Measurements from ENCODE around the gene WFDC1.

The WFDC1 gene

DNA sequence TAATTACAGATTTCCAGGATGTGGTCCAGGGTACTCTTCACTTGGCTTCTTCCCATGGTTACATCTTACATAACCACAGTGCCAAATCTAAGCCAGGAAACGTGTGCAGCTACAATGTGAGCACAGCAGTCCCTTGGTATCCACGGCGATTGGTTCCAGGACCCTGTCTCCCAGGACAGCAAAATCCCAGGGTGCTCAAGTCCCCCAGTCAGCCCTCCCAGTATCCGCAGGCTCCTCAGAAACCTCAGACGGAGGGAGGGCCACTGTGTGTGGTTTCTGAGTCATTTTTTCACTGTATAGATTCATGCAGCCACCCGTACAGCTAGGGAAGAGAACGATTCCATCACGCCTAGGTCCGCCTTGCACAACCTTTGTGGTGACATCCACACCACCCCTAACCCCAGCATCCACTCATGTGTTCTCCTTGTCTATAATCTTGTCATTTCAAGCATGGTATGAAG lies 62.5 kb downstream of the WFDC1 start:
- FAIRE-seq: no peak

DNA sequence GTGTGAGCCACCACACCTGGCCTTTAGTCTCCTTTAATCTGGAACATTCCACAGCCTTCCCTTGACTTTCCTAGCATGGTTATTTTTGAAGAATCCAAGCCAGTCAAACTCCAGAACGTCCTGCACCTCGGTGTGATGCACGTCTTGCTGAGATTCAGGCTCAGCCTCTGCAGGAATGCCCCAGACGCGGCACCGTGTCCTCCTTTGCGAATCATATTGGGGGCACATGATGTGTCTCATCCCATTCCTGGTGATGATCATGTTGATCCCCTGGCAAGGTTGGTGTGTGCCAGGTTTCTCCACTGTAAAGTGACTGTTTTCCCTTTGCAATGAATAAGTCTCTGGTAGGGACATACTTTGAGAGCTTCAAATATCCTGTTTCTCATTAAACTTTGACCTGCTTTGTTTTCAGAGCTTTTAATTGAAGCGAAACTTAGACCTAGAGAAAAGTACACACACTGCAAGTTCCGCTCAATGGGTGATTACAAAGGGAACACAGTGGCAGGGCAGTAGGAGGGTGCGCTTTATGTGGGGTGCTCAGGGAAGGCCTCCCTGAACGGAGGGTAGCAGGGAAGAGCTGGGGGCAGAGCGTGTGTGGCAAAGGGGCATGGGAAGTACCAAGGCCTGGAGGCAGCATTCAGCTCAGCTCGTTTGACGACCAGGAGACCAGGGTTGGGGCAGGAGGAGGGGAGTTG lies 64.1 kb downstream of the WFDC1 start:
- no peak for FAIRE-seq

DNA sequence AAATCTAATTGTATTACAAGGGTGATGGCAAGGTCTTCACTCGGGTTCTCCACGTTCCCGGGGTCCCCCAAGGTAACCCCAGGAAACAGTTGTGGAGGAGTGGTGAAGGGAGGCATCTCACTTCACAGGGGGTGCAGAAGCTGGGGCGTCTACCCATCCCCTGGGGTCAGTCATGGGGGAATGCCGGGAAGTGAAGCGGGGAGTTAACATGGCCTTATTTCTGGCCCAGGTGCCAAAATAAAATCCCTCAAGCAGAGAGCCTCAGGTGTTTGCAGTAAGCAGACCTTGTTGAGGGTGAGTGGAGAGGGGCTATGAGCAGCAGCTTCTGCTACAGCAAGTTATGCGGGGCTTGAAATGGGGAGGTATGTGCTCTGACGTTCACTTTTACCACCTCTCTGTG lies 64.6 kb downstream of the WFDC1 start:
- no peak for FAIRE-seq

DNA sequence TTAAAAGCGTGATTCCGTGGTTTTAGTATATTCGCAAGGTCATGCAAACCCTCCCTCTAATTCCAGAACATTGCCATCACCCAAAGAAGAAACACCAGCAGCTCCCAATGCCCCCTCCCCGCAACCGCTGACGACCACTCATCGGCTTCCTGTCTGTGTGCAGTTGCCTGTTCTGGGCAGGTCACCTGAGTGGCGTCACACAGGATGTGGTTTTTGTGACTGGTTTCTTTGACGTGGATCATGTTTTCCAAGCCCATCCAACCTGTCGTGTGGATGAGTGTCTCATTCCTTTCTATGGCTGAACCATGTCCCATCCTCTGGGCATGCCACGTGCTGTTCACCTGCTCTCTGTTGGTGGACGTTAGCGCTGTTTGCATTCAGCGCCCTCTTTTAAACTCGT lies 65.5 kb downstream of the WFDC1 start:
- no peak for FAIRE-seq

DNA sequence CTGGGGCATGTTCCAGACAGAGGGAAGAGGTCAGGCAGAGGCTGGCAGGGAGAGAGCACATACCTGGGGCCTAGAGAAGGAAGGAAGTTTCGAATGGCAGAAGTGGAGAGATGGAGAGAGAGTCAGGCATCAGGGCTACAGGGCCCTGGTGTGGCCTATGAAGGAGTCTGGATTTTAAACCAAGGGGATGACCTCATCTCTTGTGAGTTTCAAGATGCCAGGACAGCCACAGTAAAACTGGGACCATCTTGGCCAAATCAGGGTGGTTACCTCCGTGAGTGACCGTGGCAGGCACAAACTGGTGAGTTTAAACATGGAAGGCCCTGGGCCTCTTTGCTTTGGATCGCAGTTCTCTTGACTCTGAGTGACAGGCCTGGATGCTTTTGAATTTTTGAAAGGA lies 66.1 kb downstream of the WFDC1 start:
- no peak for FAIRE-seq

DNA sequence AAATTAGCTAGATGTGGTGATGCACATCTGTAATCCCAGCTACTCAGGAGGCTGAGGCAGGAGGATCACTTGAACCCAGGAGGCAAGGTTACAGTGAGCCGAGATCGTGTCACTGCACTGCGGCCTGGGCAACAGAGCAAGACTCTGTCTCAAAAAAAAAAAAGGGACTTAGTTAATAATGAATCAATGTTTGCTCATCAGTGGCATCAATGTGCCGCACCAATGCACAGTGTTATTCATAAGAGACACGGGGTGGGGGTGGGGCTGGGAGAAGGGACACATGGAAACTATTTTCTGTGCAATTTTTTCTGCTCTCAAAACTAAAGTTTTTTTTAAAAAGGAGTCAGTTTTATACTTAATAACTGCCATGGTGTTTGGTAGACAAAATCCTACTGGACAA lies 66.9 kb downstream of the WFDC1 start:
- no peak for FAIRE-seq

DNA sequence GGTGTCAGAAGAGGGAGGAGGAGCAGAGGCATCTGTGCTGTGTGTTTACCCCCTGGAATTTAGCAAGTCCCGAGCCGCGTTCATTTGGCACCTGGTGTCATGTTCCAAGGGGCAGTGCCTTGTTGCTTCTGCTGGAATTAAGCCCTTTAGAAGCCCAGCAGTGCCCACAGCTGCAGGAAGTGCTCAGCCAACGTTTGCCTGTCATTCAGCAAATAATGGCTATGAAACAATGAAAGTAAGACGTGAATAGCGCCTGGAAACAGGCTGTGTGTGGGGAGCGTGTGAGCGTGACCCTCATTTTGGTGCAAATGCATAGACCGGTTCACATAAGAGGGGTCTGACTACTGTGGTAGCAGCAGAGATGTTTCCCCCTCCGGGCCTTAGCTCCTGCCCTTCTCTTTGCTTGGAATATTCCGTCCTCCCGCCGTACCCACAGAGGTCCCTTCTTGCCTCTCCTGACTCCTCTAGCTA lies 67.8 kb downstream of the WFDC1 start:
- no peak for FAIRE-seq

DNA sequence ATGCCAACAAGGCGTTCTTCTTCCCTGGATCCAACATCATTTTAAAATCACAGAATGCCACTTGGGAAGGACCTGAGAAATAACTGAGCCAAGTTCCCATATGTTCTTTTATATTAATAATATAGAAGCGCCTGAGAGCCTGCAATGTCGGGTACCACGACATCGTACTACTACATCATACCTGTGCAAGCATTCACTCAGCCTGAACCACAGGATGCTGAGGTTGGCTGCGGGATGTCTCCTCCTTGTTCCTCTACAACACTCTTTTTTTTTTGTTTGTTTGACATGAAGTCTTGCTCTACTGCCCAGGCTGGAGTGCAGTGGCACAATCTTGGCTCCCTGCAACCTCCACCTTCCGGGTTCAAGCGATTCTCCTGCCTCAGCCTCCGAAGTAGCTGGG lies 71.5 kb downstream of the WFDC1 start:
- FAIRE-seq: no peak

DNA sequence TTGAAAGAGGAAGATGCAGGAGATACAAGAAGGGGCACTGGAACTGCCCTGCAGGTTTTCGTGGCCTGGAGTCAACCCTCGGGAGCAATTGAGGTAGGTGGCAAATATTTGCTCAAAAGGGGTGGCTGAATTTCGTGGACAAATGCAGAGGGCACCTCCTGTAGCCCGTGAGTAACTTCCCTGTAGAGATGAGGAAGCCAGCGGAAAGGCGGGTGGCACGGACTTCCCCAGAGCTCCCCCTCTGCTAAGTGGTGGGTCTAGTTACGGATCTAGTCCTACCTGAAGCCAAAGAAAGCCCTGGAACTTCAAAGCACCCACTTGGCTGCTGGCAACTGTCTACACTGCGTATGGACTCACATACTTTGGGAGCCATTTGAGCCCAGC lies 72.6 kb downstream of the WFDC1 start:
- FAIRE-seq: no peak

DNA sequence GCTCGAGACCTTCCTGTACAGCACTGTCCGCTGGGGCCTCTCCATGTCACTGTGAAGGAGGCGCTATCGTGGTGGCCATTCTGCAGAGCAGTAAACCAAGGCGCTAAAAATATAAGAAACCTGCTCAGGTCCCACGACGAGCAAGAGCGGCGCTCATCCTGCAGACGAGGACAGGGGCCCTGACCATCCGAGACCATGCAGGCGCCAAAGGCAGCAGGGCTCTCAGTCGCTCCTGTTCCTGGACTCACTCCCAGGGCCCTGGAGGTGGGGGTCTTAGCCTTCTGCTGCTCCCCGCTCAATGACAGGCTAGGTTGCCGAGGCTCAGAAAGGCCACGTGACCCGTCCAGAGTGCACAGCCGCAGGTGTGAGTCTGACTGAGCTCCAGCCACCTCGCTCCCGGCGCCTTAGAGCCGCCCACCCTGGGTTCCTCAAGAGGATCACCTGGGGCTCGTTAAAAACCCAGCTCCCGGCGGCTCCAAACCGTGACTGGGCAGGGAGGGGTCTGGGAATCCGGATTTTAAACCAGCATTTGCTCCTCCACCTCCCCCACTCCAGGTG lies 73.2 kb downstream of the WFDC1 start:
- no peak for FAIRE-seq

DNA sequence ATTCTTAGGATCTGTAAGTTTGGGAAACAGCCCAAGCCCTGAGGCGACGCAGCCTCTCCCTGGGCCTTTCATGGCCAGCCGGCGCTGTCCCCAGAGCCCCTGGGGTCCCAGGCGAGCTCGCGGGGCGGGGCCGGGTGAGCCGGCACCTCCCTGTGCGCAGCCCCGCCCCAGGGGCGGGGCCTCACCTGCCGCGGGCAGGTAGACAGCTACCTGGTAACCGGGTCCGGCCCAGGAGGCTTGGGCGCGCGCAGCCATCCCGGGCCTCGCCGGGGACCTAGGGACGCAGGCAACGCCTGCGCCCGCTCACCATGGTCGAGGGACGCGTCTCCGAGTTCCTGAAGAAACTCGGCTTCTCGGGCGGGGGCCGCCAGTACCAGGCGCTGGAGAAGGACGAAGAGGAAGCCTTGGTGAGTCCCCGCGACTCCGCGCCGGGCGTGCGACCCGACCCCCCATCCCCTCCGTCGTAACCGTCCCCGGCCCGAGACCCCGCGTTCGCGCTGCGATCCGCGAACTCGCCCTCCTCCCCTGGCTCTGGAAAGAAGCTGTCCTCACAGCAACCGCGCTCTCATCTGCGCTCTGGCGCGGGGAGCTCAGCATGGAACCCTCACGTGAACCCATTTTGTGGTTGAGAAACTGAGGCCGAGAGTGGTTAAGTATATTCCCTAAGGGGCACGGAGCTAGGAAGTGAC lies 73.8 kb downstream of the WFDC1 start, which contains the start of gene ATP2C2:
Gene ATP2C2, plus strand, starts transcription at position 231 of the 689 bp plus-strand sequence. Its CDS starts 78 bp downstream, at position 309.
- no peak for FAIRE-seq

DNA sequence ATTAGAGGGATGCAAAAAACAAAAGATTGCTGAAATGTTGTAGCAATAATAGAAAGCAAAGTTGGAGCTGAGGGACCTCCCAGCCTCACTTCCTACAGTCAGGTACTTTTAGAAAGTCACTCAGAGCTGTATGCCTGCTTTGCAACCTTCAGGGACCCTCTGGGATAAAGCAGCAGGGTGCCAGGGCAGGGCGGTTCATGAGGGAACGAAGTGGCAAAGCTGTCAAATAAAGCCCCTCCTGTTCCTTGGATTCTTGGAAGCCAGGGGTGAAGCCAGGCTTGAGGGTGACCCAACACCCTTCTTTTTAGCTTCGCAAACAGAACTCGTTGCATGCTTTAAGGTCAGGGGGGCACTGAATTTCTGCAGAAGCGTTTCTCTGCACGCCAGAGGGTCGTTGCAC lies 74.4 kb downstream of the WFDC1 start:
- no peak for FAIRE-seq

DNA sequence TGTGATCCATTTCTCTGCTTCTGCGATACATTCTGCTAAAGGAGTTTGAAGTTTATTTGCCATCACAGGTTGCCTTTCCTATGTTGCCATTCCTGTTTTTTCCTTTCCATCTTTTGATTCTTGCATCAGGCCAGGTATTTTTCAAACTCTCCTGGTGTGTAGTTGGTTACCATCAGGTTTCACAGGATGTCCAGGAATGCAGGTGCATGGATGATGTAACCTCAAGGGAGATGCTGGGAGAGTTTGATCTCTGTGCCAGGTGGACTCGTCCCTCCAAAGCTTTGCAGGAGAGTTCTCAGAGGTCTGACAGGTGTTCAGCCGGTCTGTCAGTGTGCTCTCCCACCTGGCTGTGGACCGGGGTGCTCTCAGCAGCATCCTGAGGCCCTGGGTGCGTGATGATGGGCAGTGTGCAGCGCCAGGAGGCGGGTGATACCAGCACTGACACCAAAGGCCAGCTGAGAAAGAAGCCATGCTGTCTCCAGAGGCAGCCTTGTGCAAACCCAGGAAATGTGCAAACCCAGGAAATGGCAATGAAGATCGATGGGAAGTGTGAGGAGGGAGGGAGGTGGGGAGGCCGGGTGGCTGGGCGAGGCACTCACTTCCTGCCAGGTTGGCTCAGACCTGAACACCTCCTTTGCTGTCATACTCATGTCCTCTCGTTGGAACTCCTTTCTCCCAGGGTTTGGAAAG lies 75.4 kb downstream of the WFDC1 start:
- no peak for FAIRE-seq

DNA sequence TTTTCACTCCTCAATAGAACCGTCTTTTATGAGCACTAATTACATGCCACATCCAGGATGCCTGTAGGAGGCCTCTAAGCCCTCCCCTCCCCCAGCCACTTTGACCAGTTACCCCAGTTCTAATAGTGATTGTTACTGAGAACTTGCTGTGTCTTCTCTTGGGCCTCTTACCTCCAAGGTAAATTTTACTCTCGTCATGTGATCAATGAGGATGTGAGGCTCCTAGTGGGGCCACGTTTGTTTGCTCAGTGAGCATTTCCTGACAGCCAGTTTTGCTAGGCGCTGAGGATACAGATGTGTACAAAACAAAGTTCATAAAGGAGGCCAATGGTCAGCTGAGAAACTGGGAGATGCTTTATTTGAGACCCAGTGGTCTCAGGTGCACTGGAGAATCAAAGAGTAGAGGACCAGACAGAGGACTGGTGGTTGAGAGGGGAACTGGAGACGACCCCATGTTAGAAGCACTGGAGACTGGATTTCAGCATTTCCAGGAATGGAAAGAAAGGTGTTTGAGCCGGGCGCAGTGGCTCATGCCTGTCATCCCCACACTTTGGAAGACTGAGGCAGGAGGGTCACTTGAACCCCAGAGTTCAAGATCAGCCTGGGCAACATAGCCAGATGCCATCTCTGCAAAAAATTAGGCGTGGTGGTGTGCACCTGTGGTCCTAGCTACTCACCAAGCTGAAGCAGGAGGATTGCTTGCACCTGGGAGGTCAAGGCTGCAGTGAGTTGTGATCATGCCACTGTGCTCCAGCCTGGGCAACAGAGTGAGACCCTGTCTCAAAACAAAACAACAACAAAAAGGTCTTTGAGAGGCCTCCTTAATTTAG lies 76.3 kb downstream of the WFDC1 start:
- FAIRE-seq: no peak

DNA sequence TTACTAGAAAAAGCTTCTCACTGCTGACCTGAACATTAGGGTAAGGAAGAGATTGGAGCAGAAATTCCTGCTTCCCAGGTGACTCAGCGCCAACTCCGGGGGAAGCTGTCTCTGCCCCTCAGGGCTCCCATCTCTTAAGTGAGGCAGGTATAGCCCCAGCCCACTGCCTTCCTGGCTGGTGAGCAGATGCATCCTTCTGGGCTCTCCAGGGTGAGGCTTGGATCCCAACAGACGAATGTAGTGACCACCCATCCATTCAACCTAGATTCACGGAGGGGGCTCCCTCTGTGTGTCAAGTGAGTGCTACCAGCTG lies 76.8 kb downstream of the WFDC1 start:
- no peak for FAIRE-seq

DNA sequence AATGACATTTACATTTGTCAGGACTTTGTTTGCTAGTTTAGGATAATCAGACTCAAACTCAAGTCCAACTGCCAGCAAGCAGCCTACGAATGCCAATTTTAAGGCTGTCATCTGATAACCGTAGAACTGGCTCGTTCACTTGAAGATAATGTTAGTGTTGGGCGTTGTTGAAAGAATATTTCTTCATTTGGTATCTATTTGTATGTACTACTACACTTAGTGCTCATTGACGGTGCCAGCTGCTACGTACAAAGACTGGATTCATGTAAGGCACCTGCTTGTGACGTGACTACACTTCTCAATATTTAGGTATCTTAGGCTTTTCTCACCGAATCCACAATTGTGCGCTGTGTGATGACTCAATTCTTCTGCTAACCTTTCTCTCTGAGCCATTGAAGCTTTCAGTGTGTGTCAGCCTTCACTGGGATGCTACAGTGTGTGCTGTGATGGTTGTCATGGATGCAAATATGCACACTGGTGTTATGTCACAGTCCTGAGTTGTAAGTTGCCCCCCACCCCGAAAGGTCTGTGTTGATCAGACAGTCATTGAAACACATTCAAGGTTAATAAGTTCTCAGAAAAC lies 79.3 kb downstream of the WFDC1 start:
- no peak for FAIRE-seq

DNA sequence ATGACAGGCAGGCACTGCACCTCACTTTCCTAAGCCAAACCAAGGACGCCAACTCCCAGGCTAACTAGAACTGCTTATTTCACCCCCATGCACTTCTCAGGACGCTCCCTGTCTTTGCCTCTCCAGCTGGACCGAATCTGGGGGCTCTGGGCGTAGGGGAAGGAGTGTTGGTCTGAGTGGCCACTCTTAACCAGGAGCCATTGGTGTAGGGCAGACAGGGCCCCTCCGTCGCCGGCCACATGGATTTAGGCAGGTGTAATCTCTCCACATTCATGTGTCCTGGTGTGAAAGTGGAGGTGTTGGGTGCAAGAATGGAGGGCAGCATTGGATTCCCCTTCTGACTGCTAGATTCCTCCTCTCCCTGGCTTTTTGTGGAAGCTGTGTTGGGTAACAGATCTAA lies 83.4 kb downstream of the WFDC1 start:
- FAIRE-seq: no peak

DNA sequence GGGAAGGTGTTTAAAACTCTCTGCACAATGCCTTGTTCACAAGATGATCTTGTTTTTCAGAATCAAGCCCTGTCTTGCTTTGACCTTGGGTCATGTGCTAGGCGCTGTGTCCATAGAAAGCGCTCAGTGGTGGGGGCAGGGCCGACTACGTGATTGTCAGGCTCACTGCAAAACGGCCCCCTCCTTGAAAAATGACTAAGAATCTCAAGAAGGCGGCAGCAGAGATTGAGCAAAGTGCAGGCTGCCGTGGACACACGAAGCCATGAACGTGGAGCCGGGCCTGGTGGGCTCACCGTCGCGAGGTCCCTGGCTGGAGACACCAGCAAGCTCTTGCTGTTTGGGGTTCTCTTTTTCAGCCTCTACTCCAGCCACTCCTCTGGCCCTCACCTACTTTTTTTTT lies 83.9 kb downstream of the WFDC1 start:
- FAIRE-seq: no peak

DNA sequence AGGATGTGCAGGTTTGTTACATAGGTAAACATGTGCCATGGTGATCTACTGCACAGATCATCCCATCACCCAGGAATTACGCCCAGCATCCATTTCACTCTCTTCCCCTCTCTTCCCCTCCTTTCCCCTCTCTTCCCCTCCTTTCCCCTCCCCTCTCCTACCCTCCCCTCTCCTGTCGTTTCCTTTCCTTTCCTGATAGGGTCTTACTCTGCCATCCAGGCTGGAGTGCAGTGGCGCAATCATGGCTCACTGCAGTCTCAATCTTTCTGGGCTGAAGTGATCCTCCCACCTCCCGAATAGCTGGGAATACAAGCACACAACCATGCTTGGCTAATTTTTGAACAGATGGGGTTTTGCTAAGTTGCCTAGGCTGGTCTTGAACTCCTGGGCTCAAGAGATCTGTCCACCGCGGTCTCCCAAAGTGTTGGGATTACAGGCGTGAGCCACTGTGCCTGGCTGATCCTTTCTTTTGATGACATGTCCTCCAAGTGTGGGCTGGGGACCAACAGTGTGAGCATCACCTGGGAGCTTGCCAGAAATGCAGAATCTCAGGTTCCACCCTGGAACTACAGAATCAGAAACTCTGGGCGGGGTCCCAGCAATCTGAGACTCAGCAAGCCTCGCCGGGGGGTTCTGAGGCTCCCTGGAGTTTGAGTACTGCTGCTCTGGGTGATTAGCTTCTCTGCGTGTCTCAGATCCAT lies 84.5 kb downstream of the WFDC1 start:
- FAIRE-seq: no peak

Measured in G401.6 (cell line).